GM19468 (cell line): ENCODE measurements around the gene PRKCQ.
"Not testable (repeated sequence)": the region's sequence is repeated elsewhere in the genome, so short reads cannot be mapped to it uniquely, and the experiment has no call there.

ENCODE experiments used
- ATAC-seq: cut with Tn5 transposase; IDR thresholded peaks from one replicate; pipeline ENCODE4 v1.9.1; 2021; ENCODE audit warnings: mild to moderate bottlenecking, moderate library complexity, moderate number of reproducible peaks; ENCODE audit not compliant: unreplicated experiment; ENCODE audit errors: extremely low read depth

Gene PRKCQ

DNA sequence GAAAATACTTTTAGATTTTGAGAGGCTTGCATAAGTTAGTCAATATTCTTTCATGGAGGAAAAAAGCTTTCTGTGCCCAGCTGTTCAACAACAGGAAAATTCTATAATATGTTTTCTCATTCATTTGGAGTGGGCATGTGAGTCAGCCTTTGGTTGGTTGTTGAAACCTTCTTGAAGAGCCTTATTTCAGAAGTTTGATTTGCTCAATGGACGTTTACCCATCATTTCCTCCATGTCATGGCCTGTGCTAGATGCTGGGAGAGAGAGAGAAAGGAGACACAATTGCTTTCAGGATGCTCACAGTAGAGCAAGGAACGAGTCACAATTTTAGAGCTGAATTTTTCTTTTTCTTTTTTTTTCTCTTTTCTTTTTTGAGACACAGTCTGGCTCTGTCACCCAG, 181.7 kb downstream of the PRKCQ start:
- no peak for ATAC-seq

DNA sequence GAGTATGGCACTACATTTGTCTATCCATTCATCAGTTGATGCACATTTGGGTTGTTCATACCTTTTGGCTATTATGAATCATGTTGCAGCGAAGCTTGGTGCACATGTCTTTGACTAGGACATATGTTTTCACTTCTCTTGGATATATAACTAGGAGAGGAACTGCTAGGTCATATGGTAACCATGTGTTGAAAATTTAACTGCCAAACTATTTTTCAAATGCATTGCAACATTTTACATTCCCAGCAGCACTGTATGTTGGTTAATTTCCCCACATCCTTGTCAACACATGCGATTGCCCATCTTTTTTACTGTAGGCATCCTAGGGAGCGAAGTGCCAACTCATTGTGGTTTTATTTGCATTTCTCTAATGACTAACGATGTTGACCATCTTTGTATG, 183.4 kb downstream of the PRKCQ start:
- no peak for ATAC-seq

GRCh38 chr10:6396226-6396625, 183.8 kb downstream of the PRKCQ start:
- no peak for ATAC-seq

DNA sequence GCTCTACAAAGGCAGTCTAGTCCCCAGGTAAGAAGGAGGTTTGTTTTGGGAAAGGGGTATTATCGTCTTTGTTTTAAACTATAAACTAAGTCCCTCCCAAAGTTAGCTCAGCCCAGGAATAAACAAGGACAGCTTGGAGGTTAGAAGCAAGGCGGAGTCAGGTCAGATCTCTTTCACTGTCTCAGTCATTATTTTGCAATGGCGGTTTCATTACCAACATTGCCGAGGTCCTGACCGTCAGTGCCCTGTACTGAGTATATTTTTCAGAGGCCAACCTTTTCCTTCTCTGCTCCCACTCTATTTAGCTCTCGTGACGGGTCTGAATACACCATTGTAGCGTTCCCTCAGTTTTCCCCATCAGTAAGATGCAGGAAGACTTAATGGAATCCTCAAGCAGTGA, 184.5 kb downstream of the PRKCQ start:
- ATAC-seq = no peak

GRCh38 chr10:6394084-6394483, 186.0 kb downstream of the PRKCQ start:
- ATAC-seq = no peak

DNA sequence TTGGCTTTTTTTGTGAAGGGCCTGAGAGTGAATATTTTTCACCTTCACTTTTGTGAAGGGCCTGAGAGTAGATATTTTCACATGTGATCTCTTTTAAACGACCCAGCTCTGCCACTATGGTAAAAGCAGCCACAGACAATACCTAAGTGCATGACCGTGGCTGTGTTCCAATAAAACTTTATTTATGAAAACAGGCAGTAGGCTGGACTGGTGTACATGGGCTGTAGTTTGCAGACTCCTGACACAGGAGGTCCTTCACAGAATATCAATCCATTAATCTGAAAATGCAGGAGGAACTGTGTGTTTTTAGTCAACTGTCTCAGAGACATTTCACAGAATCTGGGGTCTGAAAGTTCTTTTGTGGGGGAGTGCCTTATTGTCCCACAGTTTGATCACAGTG, 186.9 kb downstream of the PRKCQ start:
- no peak for ATAC-seq

DNA sequence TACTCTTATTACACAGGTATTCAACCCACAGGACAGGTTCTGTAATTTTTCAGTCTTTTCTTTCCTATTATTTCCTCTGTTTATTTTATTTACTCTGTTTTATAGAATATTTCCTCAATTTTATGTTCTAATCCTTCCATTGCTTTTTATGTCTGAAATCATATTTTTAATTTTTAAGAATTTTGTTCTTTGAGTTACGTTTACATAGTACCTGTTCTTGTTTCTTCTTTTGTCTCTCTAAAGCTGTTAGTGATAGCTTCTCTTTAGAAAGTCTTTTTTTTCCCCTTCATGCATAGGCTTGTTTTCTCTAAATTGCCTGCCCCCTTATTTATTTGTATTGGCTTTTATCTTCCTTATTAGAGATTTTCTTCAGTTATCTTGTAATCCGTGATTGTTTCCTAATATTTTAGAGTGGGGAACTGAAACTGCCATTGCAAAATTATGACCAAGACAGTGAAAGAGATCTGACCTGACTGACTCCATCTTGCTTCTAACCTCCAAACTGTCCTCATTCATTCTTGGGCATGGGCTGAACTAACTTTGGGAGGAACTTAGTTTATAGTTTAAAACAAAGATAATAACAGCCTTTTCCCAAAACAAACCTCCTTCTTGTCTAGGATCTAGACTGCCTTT, 189.7 kb downstream of the PRKCQ start:
- no peak for ATAC-seq

DNA sequence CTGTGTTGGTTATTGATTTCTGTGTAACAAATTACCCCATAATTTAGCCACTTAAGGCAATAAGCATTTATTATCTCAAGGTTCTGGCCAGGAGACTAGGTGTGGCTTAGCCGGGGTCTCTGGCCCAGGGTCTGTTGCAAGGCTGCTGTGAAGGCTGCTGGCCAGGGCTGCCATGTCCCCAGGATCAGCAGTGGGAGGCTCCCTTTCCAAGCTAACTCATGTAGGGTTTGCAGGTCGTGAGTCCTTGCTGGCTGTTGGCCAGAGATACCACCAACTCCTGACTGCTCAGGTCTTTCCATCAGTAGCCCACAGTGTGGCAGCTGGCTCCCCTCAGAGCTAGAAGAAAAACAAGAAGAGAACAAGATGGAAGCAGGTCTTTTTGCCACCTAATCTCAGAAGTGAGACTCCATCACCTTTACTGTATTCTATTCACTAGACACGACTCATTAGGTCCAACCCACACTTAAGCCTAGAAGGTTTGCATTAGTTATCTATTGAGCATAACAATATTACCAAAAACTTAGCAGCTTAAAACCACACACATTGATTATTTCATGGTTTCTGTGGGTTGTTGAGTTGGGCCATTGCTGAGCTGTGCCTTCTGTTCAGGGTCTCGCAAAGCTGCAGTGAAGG, 191.7 kb downstream of the PRKCQ start:
- no peak for ATAC-seq

GRCh38 chr10:6386960-6387359, 193.1 kb downstream of the PRKCQ start:
- ATAC-seq = no peak

- no peak for ATAC-seq
Observed at GRCh38 chr10:6386346-6386745, 193.7 kb downstream of the PRKCQ start.

- no peak for ATAC-seq
Observed at GRCh38 chr10:6385665-6386064, 194.4 kb downstream of the PRKCQ start.

DNA sequence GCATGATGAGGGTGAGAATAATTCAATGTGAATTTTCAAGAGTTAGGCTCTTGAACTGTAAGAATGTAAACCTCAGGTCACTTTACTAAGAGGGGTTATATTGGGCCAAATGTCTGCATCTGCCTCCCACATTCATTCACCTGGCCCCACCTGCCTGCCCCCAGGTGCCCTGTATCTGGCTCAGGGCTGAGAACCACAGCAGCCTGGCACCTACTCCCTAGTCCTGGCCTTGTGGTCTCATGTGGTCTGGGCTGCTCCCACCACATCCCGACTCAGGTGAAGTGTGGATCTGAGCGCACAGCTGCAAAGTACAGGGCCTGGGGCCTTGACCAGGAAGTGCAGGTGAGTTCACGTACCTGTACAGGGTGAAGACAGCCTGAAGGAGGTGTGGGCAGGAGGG, 195.2 kb downstream of the PRKCQ start:
- ATAC-seq = no peak

GRCh38 chr10:6384031-6384430, 196.0 kb downstream of the PRKCQ start:
- no peak for ATAC-seq

- ATAC-seq = no peak
Observed at GRCh38 chr10:6383096-6383812, 196.8 kb downstream of the PRKCQ start.

- ATAC-seq = no peak
Observed at GRCh38 chr10:6382081-6382480, 198.0 kb downstream of the PRKCQ start.

DNA sequence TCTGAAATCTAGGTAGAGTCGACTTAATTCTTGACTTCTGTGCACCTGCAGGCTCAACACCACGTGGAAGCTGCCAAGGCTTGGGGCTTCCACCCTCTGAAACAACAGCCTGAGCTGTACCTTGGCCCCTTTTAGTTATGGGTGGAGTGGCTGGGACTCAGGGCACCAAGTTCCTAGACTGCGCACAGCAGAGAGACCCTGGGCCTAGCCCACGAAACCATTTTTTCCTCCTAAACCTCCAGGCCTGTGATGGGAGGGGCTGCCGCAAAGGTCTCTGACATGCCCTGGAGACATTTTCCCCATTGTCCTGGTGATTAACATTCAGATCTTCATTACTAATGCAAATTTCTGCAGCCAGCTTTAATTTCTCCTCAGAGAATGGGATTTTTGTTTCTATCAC, 199.6 kb downstream of the PRKCQ start:
- not testable (repeated sequence) for ATAC-seq

DNA sequence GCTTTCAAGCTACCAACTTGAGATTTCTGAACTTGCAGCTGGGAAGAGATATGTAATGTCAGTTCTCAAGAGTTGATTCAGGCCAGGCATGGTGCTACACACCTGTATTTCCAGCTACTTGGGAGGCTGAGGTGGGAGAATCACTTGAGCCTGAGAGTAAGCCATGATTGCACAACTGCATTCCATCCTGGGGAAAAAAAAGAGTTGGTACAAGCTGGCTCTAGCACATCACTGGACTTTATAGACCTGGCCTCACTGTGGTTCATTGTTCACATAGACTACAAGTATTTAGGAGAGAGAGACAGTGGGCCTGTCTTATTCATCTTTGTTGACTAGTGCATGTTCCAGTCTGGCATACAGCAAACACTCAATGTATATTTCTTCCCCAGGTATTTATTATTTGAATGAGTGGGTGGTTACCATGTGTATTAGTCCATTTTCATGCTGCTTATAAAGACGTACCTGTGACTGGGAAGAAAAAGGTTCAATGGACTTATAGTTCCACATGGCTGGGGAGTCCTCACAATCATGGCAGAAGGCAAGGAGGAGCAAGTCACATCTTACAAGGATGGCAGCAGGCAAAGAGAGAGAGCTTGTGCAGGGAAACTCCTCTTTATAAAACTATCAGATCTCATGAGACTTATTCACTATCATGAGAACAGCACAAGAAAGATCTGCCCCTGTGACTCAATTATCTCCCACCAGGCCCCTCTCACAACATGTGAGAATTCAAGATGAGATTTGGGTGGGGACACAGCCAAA, 200.9 kb downstream of the PRKCQ start:
- no peak for ATAC-seq
